Measurements from ENCODE around the gene AP1M1. TPM values are rescaled to one million over a fixed set of nuclear protein-coding genes. Genes with fewer than 3 reads are reported as not detected.

The AP1M1 gene
- total and polyA plus RNA-seq, 4 donors: 47.0 to 105 (median 81.9) TPM

- no peaks in the 10 kb centered on the region for H3K9me3 ChIP-seq (ENCODE audit: control insufficient read depth, insufficient read depth, low read length)
- no peaks in the 10 kb centered on the region for H3K27me3 ChIP-seq (ENCODE audit: control insufficient read depth, insufficient read depth, low read length)
- no peak overlapping the region for H3K27ac ChIP-seq (ENCODE audit: low read depth, low read length)
- WGBS (ENCODE audit: insufficient coverage): 73% methylated on average over 4 of the region's 6 CpGs
- no peaks in the 10 kb centered on the region for H3K4me1 ChIP-seq (ENCODE audit: control insufficient read depth, insufficient read depth, low read length)
- H3K4me3 ChIP-seq (ENCODE audit: low read depth, low read length): no peak overlapping the region
- no peaks in the 10 kb centered on the region for H3K36me3 ChIP-seq (ENCODE audit: control insufficient read depth, insufficient read depth, low read length)
- DNase-seq (ENCODE audit: low read depth in 4 of 6, low spot score in 6 of 6): no peak
These were observed 37.2 kb upstream of the AP1M1 start for GRCh38 chr19:16160445-16160942.

- no peak for DNase-seq (ENCODE audit: low read depth in 4 of 6, low spot score in 6 of 6)
- no peak overlapping the region for H3K27ac ChIP-seq (ENCODE audit: low read depth, low read length)
- H3K27me3 ChIP-seq (ENCODE audit: control insufficient read depth, insufficient read depth, low read length): no peaks in the 10 kb centered on the region
- H3K9me3 ChIP-seq (ENCODE audit: control insufficient read depth, insufficient read depth, low read length): no peaks in the 10 kb centered on the region
- WGBS (ENCODE audit: insufficient coverage): no CpG with 5 or more reads among the region's 14 CpGs
- no peaks in the 10 kb centered on the region for H3K4me1 ChIP-seq (ENCODE audit: control insufficient read depth, insufficient read depth, low read length)
- H3K36me3 ChIP-seq (ENCODE audit: control insufficient read depth, insufficient read depth, low read length): no peaks in the 10 kb centered on the region
- no peak overlapping the region for H3K4me3 ChIP-seq (ENCODE audit: low read depth, low read length)
These were observed 36.7 kb upstream of the AP1M1 start for GRCh38 chr19:16160943-16161560.

GRCh38 chr19:16161840-16162239 is 35.9 kb upstream of the AP1M1 start:
- DNase-seq (ENCODE audit: low read depth in 4 of 6, low spot score in 6 of 6): no peak
- H3K27ac ChIP-seq (ENCODE audit: low read depth, low read length): no peak overlapping the region
- no CpG with 5 or more reads among the region's 3 CpGs for WGBS (ENCODE audit: insufficient coverage)

GRCh38 chr19:16164222-16164890 is 33.4 kb upstream of the AP1M1 start:
- Histone ChIP-seq H3K36me3 (ENCODE audit: control insufficient read depth, insufficient read depth, low read length) (no peaks in the 10 kb centered on the region), H3K9me3 (ENCODE audit: control insufficient read depth, insufficient read depth, low read length) (no peaks in the 10 kb centered on the region), H3K4me3 (ENCODE audit: low read depth, low read length) (no peak overlapping the region), H3K4me1 (ENCODE audit: control insufficient read depth, insufficient read depth, low read length) (no peaks in the 10 kb centered on the region), H3K27ac (ENCODE audit: low read depth, low read length) (no peak overlapping the region), H3K27me3 (ENCODE audit: control insufficient read depth, insufficient read depth, low read length) (no peaks in the 10 kb centered on the region)
- 78% methylated on average over 13 of the region's 13 CpGs for WGBS (ENCODE audit: insufficient coverage)
- no peak for DNase-seq (ENCODE audit: low read depth in 4 of 6, low spot score in 6 of 6)

More at GRCh38 chr19:16161840-16162239, 35.9 kb upstream of the AP1M1 start:
- H3K36me3 ChIP-seq (ENCODE audit: control insufficient read depth, insufficient read depth, low read length): no peaks in the 10 kb centered on the region
- no peak overlapping the region for H3K4me3 ChIP-seq (ENCODE audit: low read depth, low read length)
- H3K27me3 ChIP-seq (ENCODE audit: control insufficient read depth, insufficient read depth, low read length): no peaks in the 10 kb centered on the region
- H3K4me1 ChIP-seq (ENCODE audit: control insufficient read depth, insufficient read depth, low read length): no peaks in the 10 kb centered on the region
- H3K9me3 ChIP-seq (ENCODE audit: control insufficient read depth, insufficient read depth, low read length): no peaks in the 10 kb centered on the region

GRCh38 chr19:16166417-16166816 is 31.3 kb upstream of the AP1M1 start:
- no peak overlapping the region for H3K4me3 ChIP-seq (ENCODE audit: low read depth, low read length)
- H3K27me3 ChIP-seq (ENCODE audit: control insufficient read depth, insufficient read depth, low read length): no peaks in the 10 kb centered on the region
- H3K27ac ChIP-seq (ENCODE audit: low read depth, low read length): no peak overlapping the region
- 100% methylated on average over 1 of the region's 1 CpG for WGBS (ENCODE audit: insufficient coverage)
- H3K36me3 ChIP-seq (ENCODE audit: control insufficient read depth, insufficient read depth, low read length): no peaks in the 10 kb centered on the region
- no peaks in the 10 kb centered on the region for H3K9me3 ChIP-seq (ENCODE audit: control insufficient read depth, insufficient read depth, low read length)
- H3K4me1 ChIP-seq (ENCODE audit: control insufficient read depth, insufficient read depth, low read length): no peaks in the 10 kb centered on the region
- no peak for DNase-seq (ENCODE audit: low read depth in 4 of 6, low spot score in 6 of 6)

GRCh38 chr19:16167055-16167454 is 30.7 kb upstream of the AP1M1 start:
- H3K4me3 ChIP-seq (ENCODE audit: low read depth, low read length): no peak overlapping the region
- H3K27ac ChIP-seq (ENCODE audit: low read depth, low read length): no peak overlapping the region
- H3K4me1 ChIP-seq (ENCODE audit: control insufficient read depth, insufficient read depth, low read length): no peaks in the 10 kb centered on the region
- no peaks in the 10 kb centered on the region for H3K36me3 ChIP-seq (ENCODE audit: control insufficient read depth, insufficient read depth, low read length)
- no peaks in the 10 kb centered on the region for H3K9me3 ChIP-seq (ENCODE audit: control insufficient read depth, insufficient read depth, low read length)
- DNase-seq (ENCODE audit: low read depth in 4 of 6, low spot score in 6 of 6): no peak
- WGBS (ENCODE audit: insufficient coverage): 83% methylated on average over 4 of the region's 5 CpGs
- H3K27me3 ChIP-seq (ENCODE audit: control insufficient read depth, insufficient read depth, low read length): peaks cover 2% of the 10 kb centered on the region

GRCh38 chr19:16168465-16169081 is 29.1 kb upstream of the AP1M1 start:
- H3K27me3 ChIP-seq (ENCODE audit: control insufficient read depth, insufficient read depth, low read length): peaks cover 4% of the 10 kb centered on the region
- no peaks in the 10 kb centered on the region for H3K36me3 ChIP-seq (ENCODE audit: control insufficient read depth, insufficient read depth, low read length)
- no peaks in the 10 kb centered on the region for H3K4me1 ChIP-seq (ENCODE audit: control insufficient read depth, insufficient read depth, low read length)
- DNase-seq (ENCODE audit: low read depth in 4 of 6, low spot score in 6 of 6): no peak
- WGBS (ENCODE audit: insufficient coverage): 82% methylated on average over 1 of the region's 2 CpGs
- no peak overlapping the region for H3K27ac ChIP-seq (ENCODE audit: low read depth, low read length)
- no peak overlapping the region for H3K4me3 ChIP-seq (ENCODE audit: low read depth, low read length)
- H3K9me3 ChIP-seq (ENCODE audit: control insufficient read depth, insufficient read depth, low read length): no peaks in the 10 kb centered on the region

- WGBS (ENCODE audit: insufficient coverage): 71% methylated on average over 1 of the region's 1 CpG
- Histone ChIP-seq H3K4me1 (ENCODE audit: control insufficient read depth, insufficient read depth, low read length) (no peaks in the 10 kb centered on the region), H3K36me3 (ENCODE audit: control insufficient read depth, insufficient read depth, low read length) (no peaks in the 10 kb centered on the region), H3K27ac (ENCODE audit: low read depth, low read length) (no peak overlapping the region), H3K9me3 (ENCODE audit: control insufficient read depth, insufficient read depth, low read length) (no peaks in the 10 kb centered on the region), H3K4me3 (ENCODE audit: low read depth, low read length) (no peak overlapping the region), H3K27me3 (ENCODE audit: control insufficient read depth, insufficient read depth, low read length) (peaks cover 4% of the 10 kb centered on the region)
- DNase-seq (ENCODE audit: low read depth in 4 of 6, low spot score in 6 of 6): no peak
These were observed 27.6 kb upstream of the AP1M1 start for GRCh38 chr19:16170134-16170533.

GRCh38 chr19:16175954-16176353 is 21.8 kb upstream of the AP1M1 start:
- no peak for DNase-seq (ENCODE audit: low read depth in 4 of 6, low spot score in 6 of 6)
- H3K4me3 ChIP-seq (ENCODE audit: low read depth, low read length): no peak overlapping the region
- peaks cover 2% of the 10 kb centered on the region for H3K9me3 ChIP-seq (ENCODE audit: control insufficient read depth, insufficient read depth, low read length)
- H3K27me3 ChIP-seq (ENCODE audit: control insufficient read depth, insufficient read depth, low read length): peaks cover 4% of the 10 kb centered on the region
- H3K36me3 ChIP-seq (ENCODE audit: control insufficient read depth, insufficient read depth, low read length): no peaks in the 10 kb centered on the region
- no peak overlapping the region for H3K27ac ChIP-seq (ENCODE audit: low read depth, low read length)
- no CpG with 5 or more reads among the region's 2 CpGs for WGBS (ENCODE audit: insufficient coverage)
- no peaks in the 10 kb centered on the region for H3K4me1 ChIP-seq (ENCODE audit: control insufficient read depth, insufficient read depth, low read length)

All from spinal cord (tissue), 10 donors.